WTC11 (cell line): ENCODE measurements around the gene PCDHGB5. TPM values are rescaled to one million over a fixed set of nuclear protein-coding genes. Genes with fewer than 3 reads are reported as not detected.

ENCODE experiments used
- ATAC-seq: fragments of 200-7000 bp; cut with Tn5 transposase; 2 replicates; pipeline ENCODE4 v1.10.0; 2021; ENCODE audit warnings: mild to moderate bottlenecking, moderate library complexity
- CTCF ChIA-PET: fragments of 300-600 bp; sonication (Branson Sonifier 250); formaldehyde crosslinking; loops from one replicate; lab custom pipeline; 2021; ENCODE audit warnings: antibody characterized with exemption; lab: Charles Lee
- POLR2A ChIA-PET: fragments of 350-600 bp; sonication (Branson Sonifier 250); formaldehyde crosslinking; loops from one replicate; lab custom pipeline; 2021; ENCODE audit warnings: antibody characterized with exemption; lab: Charles Lee
- DNase-seq: peaks from one replicate; pipeline ENCODE4 v3.0.0; 2021; ENCODE audit warnings: low spot score
- H3K27ac Mint-ChIP-seq: 2 replicates; pipeline ENCODE4 v1.8.0; 2021; ENCODE audit warnings: mixed read lengths
- H3K27me3 Mint-ChIP-seq: 2 replicates; pipeline ENCODE4 v1.8.0; 2021; ENCODE audit warnings: low read depth, mild to moderate bottlenecking, moderate library complexity, mixed read lengths
- H3K36me3 Mint-ChIP-seq: 2 replicates; pipeline ENCODE4 v1.8.0; 2021; ENCODE audit warnings: mixed read lengths
- H3K4me1 Mint-ChIP-seq: 2 replicates; pipeline ENCODE4 v1.8.0; 2022; ENCODE audit warnings: mixed read lengths
- H3K4me3 Mint-ChIP-seq: 2 replicates; pipeline ENCODE4 v1.8.0; 2021; ENCODE audit warnings: mild to moderate bottlenecking, moderate library complexity, mixed read lengths
- H3K9me3 Mint-ChIP-seq: 2 replicates; pipeline ENCODE4 v1.8.0; 2021; ENCODE audit warnings: mixed read lengths
- ARID4B ChIP-seq: sonication (generic); formaldehyde crosslinking; IDR thresholded peaks from 2 replicates; pipeline ENCODE4 v1.8.0; 2023; ENCODE audit warnings: missing genetic modification reagents, mild to moderate bottlenecking, borderline replicate concordance
- ATF6 ChIP-seq: sonication (generic); formaldehyde crosslinking; IDR thresholded peaks from 2 replicates; pipeline ENCODE4 v1.8.1; 2023; ENCODE audit warnings: mild to moderate bottlenecking, missing genetic modification reagents
- E2F1 ChIP-seq: sonication (generic); formaldehyde crosslinking; IDR thresholded peaks from 2 replicates; pipeline ENCODE4 v1.8.0; 2022; ENCODE audit warnings: mild to moderate bottlenecking, missing genetic modification reagents
- E2F5 ChIP-seq: sonication (generic); formaldehyde crosslinking; IDR thresholded peaks from 2 replicates; pipeline ENCODE4 v1.8.1; 2022; ENCODE audit warnings: mild to moderate bottlenecking, moderate library complexity, missing genetic modification reagents
- ETV6 ChIP-seq: sonication (generic); formaldehyde crosslinking; IDR thresholded peaks from 2 replicates; pipeline ENCODE4 v1.8.1; 2022; ENCODE audit warnings: mild to moderate bottlenecking, missing genetic modification reagents
- FOXP1 ChIP-seq: sonication (generic); formaldehyde crosslinking; IDR thresholded peaks from 2 replicates; pipeline ENCODE4 v1.8.0; 2022; ENCODE audit warnings: missing genetic modification reagents, mild to moderate bottlenecking, moderate library complexity, borderline replicate concordance
- IRF1 ChIP-seq: sonication (generic); formaldehyde crosslinking; IDR thresholded peaks from 2 replicates; pipeline ENCODE4 v1.8.0; 2023; ENCODE audit warnings: missing genetic modification reagents
- MYBL2 ChIP-seq: sonication (generic); formaldehyde crosslinking; IDR thresholded peaks from 2 replicates; pipeline ENCODE4 v1.8.1; 2023; ENCODE audit warnings: mild to moderate bottlenecking, moderate library complexity, missing genetic modification reagents
- NR2C2 ChIP-seq: sonication (generic); formaldehyde crosslinking; IDR thresholded peaks from 2 replicates; pipeline ENCODE4 v1.8.0; 2022; ENCODE audit warnings: mild to moderate bottlenecking, missing genetic modification reagents
- SMAD3 ChIP-seq: sonication (generic); formaldehyde crosslinking; IDR thresholded peaks from 2 replicates; pipeline ENCODE4 v1.8.0; 2022; ENCODE audit warnings: missing genetic modification reagents, mild to moderate bottlenecking, borderline replicate concordance
- SOX15 ChIP-seq: fragments of 250-450 bp; sonication (Bioruptor Pico); IDR thresholded peaks from 2 replicates; pipeline ENCODE4 v1.9.0; 2021; ENCODE audit warnings: mild to moderate bottlenecking
- TP53 ChIP-seq: sonication (generic); formaldehyde crosslinking; IDR thresholded peaks from 2 replicates; pipeline ENCODE4 v1.8.1; 2023; ENCODE audit warnings: mild to moderate bottlenecking, missing genetic modification reagents
- USF1 ChIP-seq: sonication (generic); formaldehyde crosslinking; IDR thresholded peaks from 2 replicates; pipeline ENCODE4 v1.8.0; 2022; ENCODE audit warnings: mild to moderate bottlenecking, missing genetic modification reagents
- ZBTB21 ChIP-seq: sonication (generic); formaldehyde crosslinking; IDR thresholded peaks from 2 replicates; pipeline ENCODE4 v1.8.1; 2023; ENCODE audit warnings: mild to moderate bottlenecking, missing genetic modification reagents, borderline replicate concordance
- ZBTB43 ChIP-seq: sonication (generic); formaldehyde crosslinking; IDR thresholded peaks from 2 replicates; pipeline ENCODE4 v1.8.1; 2023; ENCODE audit warnings: mild to moderate bottlenecking, missing genetic modification reagents
- ZSCAN18 ChIP-seq: fragments of 250-450 bp; sonication (Bioruptor Pico); IDR thresholded peaks from 2 replicates; pipeline ENCODE4 v2.1.2; 2022; ENCODE audit warnings: mild to moderate bottlenecking, moderate library complexity
- total RNA-seq: library from RNA; stranded (reverse); gene quantifications from 3 replicates; pipeline ENCODE4 v1.2.3, GENCODE V29; 2021

Gene PCDHGB5
- total RNA-seq, 1 experiment from 2014 or later: 9.7 TPM

GRCh38 chr5:141349917-141350619 is 47.7 kb upstream of the PCDHGB5 start, which contains the start of gene PCDHGB1 (continued):
- TF ChIP-seq USF1 (CRISPR knock-in tag) (no peak), FOXP1 (CRISPR knock-in tag) (no peak)

GRCh38 chr5:141351591-141351990 is 46.2 kb upstream of the PCDHGB5 start:
- H3K9me3 Mint-ChIP-seq: peaks cover 55% of the 10 kb centered on the region
- TF ChIP-seq IRF1 (CRISPR knock-in tag): no peak
- TF ChIP-seq ETV6: no peak
- no peak for TF ChIP-seq E2F1 (CRISPR knock-in tag)
- no peak for TF ChIP-seq ARID4B (CRISPR knock-in tag)
- no peak for TF ChIP-seq FOXP1 (CRISPR knock-in tag)
- no peak for TF ChIP-seq E2F5 (CRISPR knock-in tag)
- no peak for TF ChIP-seq SMAD3 (CRISPR knock-in tag)
- TF ChIP-seq MYBL2 (CRISPR knock-in tag): no peak
- no peak for TF ChIP-seq SOX15 (CRISPR knock-in tag)
- TF ChIP-seq ZSCAN18 (CRISPR knock-in tag): no peak
- TF ChIP-seq ATF6 (CRISPR knock-in tag): no peak
- no peak for TF ChIP-seq NR2C2
- TF ChIP-seq ZBTB43 (CRISPR knock-in tag): no peak
- no peak for TF ChIP-seq TP53 (CRISPR knock-in tag)
- no peak for TF ChIP-seq ZBTB21
- TF ChIP-seq, all 79 proteins: peak for 0
- H3K27ac Mint-ChIP-seq: no peak overlapping the region
- ChIA-PET POLR2A (no interaction called here), CTCF (interaction anchor here (0.8 to 3.7 kb wide), 6 partner anchors 8 to 206 kb away, joined by 3 to 27 read pairs (median 12); partner anchors contain the start of genes PCDHB14, PCDHB15, PCDHGA10 and PCDHGB2)
- H3K27me3 Mint-ChIP-seq: peaks cover 8% of the 10 kb centered on the region
- no peak for ATAC-seq
- DNase-seq: no peak
- H3K4me3 Mint-ChIP-seq: no peak overlapping the region
- H3K36me3 Mint-ChIP-seq: peaks cover 56% of the 10 kb centered on the region
- H3K4me1 Mint-ChIP-seq: peaks cover 2% of the 10 kb centered on the region
